ENCODE measurements around the gene KRTAP5-1. TPM values are rescaled to one million over a fixed set of nuclear protein-coding genes. Genes with fewer than 3 reads are reported as not detected.

Gene KRTAP5-1
- total RNA-seq, 2 donors from 2014 or later = not detected

DNA sequence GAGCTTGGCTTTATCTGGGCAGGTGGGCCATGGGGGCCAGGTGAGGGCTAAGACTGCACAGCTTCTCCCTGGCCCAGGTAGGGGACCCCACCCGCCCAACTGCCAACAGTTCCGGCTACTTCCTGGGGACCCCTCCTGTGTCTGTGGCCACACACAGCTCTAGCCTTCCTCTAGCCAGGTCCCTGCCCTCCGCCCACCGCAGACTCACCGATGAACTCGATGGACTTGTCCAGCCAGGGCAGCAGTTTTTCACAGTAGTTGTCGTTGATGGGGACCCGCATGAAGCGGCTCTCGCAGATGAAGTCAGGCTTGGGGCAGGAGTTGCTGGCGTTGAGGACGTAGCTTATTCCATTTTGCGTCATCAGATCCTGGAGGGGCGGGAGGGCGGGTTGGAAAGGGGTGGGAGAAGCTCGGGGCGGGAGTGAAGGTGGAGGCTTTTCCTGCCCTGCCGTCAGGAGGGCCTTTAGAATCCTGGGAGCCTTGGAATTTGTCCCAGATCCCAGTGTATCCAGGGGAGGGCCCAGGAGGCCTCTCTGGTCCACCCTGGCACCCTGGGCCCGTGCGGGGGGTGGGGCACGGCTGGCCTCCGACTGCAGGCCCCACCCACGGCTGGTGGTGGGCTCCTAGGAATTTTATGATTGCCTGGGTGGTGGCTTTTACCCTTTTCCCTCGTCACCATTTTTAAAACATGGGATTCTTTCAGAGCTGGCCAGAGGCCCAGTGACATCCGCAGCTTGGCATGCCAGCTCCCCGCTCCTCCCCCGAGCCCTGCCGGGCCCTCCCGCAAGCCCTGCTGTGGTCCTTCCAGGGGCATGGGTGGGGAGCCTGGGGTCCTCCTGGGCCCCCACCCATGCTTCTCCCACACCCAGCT, 26.9 kb downstream of the KRTAP5-1 start:
- TF ChIP-seq, protein P1, sequence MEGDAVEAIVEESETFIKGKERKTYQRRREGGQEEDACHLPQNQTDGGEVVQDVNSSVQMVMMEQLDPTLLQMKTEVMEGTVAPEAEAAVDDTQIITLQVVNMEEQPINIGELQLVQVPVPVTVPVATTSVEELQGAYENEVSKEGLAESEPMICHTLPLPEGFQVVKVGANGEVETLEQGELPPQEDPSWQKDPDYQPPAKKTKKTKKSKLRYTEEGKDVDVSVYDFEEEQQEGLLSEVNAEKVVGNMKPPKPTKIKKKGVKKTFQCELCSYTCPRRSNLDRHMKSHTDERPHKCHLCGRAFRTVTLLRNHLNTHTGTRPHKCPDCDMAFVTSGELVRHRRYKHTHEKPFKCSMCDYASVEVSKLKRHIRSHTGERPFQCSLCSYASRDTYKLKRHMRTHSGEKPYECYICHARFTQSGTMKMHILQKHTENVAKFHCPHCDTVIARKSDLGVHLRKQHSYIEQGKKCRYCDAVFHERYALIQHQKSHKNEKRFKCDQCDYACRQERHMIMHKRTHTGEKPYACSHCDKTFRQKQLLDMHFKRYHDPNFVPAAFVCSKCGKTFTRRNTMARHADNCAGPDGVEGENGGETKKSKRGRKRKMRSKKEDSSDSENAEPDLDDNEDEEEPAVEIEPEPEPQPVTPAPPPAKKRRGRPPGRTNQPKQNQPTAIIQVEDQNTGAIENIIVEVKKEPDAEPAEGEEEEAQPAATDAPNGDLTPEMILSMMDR (IDR thresholded peaks at IDR 0.05) = no peak
- no peaks in the 10 kb centered on the region for H3K27me3 ChIP-seq
- peak overlapping the region; percentile 66 for H3K27ac ChIP-seq
- H3K4me1 ChIP-seq = peaks cover 19% of the 10 kb centered on the region
- H3K9me3 ChIP-seq = no peaks in the 10 kb centered on the region
- intact Hi-C loops (cut with DNase I) = no loop called here
- H3K9ac ChIP-seq (ENCODE audit: low read depth in 2 of 2, low read length in 2 of 2) = peak overlapping the region; percentile 69 to 70
- H3K4me3 ChIP-seq = no peak overlapping the region
- no peaks in the 10 kb centered on the region for H3K36me3 ChIP-seq
- peak; percentile 83 for DNase-seq

DNA sequence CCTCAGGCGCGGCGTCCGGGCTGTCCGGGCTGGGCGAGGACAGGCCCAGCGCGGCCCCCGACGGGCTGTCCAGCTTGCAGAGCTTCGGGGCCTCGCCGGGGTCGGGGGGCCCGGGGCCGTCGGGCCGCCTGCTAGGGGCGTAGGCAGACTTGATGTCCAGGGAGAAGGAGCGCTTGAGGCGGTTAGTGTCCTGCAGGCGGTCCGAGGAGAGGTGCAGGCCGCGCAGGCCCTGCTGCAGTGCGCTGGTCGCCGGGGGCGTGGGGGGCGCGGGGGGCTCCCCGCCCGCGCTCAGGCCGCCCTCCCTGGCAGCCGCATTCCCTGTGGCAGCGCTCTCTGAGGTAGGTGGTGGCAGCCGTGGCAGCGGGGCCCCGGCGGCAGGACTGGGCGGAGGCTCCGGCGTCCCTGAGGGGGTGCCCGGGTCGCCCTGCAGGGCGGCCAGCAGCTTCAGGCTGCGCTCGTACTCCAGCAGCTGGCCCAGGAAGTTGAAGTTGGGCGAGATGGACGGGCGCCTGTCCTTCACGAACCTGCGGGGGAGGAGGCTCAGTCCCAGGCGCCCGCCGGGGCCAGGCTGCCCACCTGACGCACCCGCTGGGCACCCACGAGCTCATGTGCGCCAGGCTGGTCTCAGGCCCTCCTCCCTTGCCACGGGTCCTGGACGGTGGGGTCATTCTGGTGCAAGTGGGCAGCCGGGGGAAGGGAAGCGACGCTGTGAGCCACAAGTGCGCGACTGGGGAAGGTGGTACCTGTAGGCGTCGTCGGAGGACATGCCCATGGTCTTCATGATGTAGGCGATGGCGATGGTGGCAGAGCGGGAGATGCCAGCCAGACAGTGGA, 27.8 kb downstream of the KRTAP5-1 start:
- Histone ChIP-seq H3K9ac (ENCODE audit: low read depth in 2 of 2, low read length in 2 of 2) (peak overlapping the region in 1 of 2 donors; percentile 24), H3K27me3 (no peaks in the 10 kb centered on the region), H3K27ac (peak overlapping the region; percentile 66), H3K9me3 (no peaks in the 10 kb centered on the region), H3K4me3 (no peak overlapping the region), H3K4me1 (peaks cover 19% of the 10 kb centered on the region), H3K36me3 (no peaks in the 10 kb centered on the region)
- no peak for DNase-seq
- intact Hi-C loops (cut with DNase I) = no loop called here
- TF ChIP-seq, protein P1 (IDR thresholded peaks at IDR 0.05) = no peak

DNA sequence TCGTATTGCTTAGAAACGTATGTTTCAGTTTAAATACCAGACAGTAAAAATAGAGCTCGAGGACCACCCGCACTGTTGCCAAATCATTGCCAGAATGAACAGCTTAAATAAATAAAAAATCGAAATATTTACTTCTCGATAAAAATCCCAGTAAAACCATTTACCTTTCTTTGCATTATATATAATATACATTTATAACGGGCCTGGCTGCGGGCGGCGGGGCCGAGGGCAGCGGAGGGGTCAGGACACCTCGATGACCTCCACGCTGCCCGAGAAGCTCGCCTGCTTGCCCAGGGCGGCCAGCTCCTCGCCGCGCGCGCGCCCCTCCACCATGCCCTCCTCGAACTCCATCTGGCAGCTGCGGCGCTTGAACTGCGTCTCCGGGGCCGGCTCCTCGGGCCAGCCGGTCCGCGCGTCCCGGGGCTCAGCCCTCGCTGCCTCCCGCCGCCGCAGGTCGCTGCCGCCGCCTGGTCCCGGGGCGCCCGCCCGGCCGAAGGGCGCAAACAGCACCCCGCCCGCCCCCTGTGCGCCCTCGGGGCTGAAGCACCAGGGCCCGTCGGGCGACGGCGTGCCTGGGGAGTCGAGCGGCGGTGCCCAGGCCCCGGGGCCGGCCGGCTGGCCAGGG, 28.7 kb downstream of the KRTAP5-1 start:
- Histone ChIP-seq H3K27me3 (no peaks in the 10 kb centered on the region), H3K36me3 (no peaks in the 10 kb centered on the region), H3K27ac (no peak overlapping the region), H3K9me3 (no peaks in the 10 kb centered on the region), H3K9ac (ENCODE audit: low read depth in 2 of 2, low read length in 2 of 2) (no peak overlapping the region), H3K4me3 (no peak overlapping the region), H3K4me1 (peaks cover 19% of the 10 kb centered on the region)
- no peak for DNase-seq
- TF ChIP-seq, protein P1 (IDR thresholded peaks at IDR 0.05) = no peak
- intact Hi-C loops (cut with DNase I) = no loop called here

DNA sequence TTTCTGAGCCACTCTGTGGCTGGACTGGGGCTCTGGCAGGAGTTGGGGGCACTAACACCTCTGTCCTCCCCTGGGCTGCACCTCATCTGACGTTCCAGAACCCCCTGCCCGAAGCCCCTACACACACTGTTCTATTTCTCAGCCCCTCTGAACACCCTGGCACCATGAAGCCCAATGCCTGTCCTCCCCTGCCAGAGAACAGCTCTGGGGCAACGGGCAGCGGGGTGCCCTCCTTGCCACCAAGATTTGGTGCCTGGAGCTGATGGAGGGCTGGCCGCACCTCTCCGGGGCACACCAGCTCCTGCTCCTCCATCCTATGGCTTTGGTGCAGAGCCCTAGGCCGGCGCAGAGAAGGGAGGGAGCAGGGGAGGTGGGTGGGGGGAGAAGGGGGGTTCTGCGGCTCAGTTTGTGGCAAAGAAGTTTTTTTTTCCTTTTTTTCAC, 29.4 kb downstream of the KRTAP5-1 start:
- no peaks in the 10 kb centered on the region for H3K36me3 ChIP-seq
- DNase-seq = no peak
- no peaks in the 10 kb centered on the region for H3K27me3 ChIP-seq
- H3K4me3 ChIP-seq = no peak overlapping the region
- TF ChIP-seq, protein P1 (IDR thresholded peaks at IDR 0.05) = no peak
- H3K9me3 ChIP-seq = no peaks in the 10 kb centered on the region
- H3K27ac ChIP-seq = no peak overlapping the region
- H3K9ac ChIP-seq (ENCODE audit: low read depth in 2 of 2, low read length in 2 of 2) = no peak overlapping the region
- H3K4me1 ChIP-seq = peaks cover 19% of the 10 kb centered on the region
- intact Hi-C loops (cut with DNase I) = no loop called here

All from colonic mucosa (tissue), 4 donors.